Stimulated activated CD8-positive, alpha-beta memory T cell treated with anti-CD3 and anti-CD28 coated beads, Interleukin-4, amount 100 ng/mL, for 24 hours (primary cell): ENCODE results near the gene GCKR.

Source experiments
- DNase-seq: peaks from one replicate; pipeline ENCODE4 v3.0.0-alpha.2; 2020; ENCODE audit warnings: low read depth

The GCKR gene, protein sequence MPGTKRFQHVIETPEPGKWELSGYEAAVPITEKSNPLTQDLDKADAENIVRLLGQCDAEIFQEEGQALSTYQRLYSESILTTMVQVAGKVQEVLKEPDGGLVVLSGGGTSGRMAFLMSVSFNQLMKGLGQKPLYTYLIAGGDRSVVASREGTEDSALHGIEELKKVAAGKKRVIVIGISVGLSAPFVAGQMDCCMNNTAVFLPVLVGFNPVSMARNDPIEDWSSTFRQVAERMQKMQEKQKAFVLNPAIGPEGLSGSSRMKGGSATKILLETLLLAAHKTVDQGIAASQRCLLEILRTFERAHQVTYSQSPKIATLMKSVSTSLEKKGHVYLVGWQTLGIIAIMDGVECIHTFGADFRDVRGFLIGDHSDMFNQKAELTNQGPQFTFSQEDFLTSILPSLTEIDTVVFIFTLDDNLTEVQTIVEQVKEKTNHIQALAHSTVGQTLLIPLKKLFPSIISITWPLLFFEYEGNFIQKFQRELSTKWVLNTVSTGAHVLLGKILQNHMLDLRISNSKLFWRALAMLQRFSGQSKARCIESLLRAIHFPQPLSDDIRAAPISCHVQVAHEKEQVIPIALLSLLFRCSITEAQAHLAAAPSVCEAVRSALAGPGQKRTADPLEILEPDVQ

DNA sequence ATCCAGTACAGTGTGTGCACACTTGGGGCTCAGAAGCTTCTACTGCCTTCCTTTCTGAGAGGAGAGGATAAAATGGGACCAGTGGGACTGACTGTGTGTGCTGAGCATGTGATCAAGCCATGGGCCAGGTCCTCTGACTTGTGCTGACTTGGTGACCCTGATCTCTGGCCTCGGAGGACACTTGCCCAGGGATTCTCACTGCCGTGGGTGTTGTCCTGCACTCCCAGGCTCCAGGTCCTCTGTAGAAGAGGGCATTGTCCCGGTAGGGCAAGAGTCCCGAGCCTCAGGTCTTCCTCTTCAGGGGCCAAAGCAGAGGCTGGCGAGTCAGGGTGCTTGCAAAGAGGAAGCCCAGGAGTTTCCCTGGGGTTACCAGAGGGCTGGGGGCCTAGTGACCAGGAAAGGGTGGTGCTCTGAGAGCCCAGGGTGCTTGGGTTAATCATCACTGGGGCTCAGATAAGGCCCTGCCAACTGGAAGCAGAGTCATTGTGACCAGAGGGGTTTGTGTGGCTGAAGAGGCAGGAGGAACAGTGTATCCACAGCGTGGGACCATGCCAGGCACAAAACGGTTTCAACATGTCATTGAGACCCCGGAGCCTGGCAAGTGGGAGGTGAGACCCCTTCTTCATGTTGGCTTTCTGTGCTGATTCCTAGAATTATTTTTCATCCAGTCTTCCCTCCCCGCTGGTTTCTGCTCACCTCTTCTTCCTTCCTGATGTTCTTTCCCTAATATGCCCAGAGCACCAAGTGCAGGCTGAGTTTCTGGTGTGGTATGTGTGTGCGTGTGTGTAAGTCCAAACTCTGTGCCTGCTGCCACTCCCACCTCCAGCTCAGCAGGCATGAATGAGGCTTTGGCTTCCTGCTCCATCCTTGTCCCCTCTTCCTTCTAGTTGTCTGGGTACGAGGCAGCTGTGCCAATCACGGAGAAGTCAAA is at the start of gene GCKR:
Gene GCKR (plus strand): TSS at position 483 of the 931 bp plus-strand sequence. CDS start 66 bp downstream, at position 549.
- no peak for DNase-seq

DNA sequence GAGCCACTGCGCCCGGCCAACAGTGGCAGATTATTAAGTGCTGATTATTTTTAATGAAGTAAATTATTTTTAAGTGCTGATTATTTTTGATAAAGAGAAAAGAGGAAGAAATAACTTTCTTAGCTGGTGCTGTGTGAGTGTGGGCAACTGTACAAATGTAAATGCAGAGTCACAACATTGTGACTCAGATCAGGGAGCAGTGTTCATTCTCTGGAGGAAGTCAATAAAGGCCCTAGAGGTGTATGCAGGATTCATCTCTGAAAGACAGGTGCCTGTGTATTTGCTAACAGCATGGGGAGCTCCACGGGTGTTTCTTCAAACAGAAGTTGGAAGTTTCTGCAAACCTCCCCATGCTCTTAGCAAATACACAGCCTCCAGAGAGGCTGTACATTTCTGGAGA is 48.3 kb upstream of the GCKR start:
- DNase-seq: no peak

DNA sequence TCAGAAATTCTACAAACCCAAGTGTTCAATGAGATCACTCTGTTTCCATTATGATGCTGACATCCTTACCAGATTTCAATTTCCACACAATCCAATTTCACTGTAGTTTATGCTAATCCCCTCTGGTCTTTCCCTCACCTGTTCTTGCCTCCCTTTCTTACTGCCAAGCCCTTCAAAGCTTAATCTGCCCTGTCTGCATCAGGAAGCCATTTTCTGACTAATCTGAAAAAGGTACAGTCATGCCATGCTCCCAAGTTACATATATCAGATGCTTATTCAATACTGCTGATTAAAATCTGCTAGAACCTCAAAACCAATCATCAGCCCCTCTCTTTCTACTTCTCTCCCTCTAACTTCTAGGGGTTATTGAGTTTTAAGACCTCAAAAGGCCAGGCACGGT is 45.5 kb upstream of the GCKR start:
- no peak for DNase-seq

DNA sequence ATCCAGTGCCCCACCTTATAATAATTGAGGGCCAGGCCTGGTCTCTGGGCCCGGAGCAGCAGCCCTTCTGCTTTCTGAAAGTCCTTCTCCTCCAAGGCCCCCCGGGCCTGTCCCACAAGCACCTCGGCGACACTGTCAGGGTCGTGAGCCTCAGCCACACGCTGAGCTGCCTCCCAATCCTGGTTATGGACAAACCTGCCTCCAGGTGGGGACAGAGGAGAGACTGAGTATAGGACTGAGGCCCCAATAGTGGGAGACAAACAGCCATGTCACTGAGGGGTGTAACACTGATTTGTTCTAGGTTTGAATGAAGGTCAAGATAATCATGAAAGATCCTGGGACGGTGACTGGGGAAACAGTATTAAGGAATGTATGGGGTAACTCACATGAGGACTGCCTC is 42.7 kb upstream of the GCKR start:
- no peak for DNase-seq

DNA sequence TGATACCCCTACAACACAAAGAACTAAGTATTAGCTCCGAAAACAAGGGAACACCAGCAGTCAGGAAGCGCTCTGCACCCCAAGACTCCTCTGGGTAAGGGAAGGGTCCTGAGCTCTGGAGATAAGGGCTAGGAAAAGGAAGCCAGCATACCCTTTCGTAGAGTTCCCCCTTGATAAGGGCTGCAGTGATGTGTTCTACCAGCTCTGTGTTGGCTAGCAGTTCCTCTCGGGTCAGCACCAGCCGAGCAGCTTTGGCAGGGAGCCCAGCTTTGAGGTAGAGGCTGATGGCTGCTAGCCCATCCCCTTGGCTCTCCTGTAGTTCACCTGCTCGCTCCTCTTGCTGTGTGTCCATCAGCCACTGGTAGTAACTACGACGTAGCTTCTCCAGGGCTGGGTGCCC is 35.5 kb upstream of the GCKR start:
- no peak for DNase-seq

DNA sequence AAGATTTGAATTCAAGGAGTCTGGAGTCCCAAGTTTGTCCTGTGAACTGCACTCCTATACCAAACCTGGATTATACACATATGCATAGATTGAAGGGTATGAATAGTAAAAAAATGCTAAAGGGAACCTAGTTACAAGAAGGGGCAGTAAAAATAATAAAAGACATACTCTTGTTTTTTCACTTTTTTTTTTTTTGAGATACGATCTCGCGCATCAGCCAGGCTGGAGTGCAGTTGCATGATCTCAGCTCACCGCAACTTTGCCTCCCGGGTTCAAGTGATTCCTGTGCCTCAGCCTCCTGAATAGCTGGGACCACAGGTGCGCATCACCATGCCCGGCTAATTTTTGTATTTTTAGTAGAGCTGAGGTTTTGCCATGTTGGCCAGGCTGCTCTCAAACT is 32.2 kb upstream of the GCKR start:
- DNase-seq: no peak

DNA sequence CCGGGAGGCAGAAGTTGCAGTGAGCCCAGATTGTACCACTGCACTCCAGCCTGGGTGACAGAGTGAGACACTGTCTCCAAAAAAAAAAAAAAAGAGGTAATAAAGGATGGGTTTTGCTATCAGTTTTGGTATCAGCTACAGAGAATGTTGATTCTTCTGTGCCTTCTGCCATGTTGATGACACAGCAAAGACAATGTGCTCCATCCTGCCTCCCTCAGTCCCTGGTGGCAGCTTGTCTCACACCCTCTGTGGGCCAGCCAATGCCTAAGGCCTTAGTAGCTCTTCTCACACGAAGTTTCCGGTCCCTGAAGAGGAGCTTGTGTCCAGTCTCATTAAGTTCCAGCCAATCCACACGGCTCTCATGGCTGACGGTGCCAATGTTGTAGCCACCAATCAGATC is 24.7 kb upstream of the GCKR start:
- no peak for DNase-seq

DNA sequence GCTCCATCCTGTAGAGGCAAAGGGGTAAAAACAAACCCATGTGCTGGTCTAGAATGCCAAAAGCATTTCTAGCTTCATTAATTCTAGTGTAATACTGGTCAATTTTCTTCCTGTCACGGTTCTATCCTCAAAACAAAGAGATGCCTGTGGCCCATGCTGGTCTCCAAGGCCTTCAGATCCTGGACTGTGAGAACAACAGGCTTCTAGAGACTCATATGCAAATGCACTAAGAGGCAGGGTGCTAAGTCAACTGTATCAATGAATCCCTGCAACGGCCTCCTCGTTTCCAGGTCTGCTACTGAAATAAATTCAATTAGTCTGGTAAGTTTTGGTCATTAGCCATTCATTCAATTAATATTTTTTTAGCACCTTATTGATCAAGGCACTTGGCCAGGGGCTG is 11.1 kb upstream of the GCKR start:
- DNase-seq: no peak

DNA sequence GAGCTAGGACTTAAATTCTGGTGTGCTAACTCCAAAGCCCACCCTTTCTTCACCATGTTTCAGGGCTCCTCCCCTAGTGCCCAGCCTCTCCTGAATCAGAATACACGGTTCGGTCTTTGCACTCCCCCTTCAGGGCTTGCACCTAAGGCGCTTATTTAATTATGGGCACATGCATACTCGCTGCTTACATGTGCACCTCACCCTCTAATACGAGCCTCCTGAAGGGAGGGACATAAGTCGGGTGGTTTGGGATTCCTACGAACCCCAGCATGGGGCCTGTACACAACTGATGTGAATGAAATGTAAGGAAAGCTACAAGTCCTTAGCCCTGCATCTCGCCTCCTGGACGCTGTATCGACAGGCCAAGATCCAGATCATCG is 7.5 kb upstream of the GCKR start:
- DNase-seq: no peak

DNA sequence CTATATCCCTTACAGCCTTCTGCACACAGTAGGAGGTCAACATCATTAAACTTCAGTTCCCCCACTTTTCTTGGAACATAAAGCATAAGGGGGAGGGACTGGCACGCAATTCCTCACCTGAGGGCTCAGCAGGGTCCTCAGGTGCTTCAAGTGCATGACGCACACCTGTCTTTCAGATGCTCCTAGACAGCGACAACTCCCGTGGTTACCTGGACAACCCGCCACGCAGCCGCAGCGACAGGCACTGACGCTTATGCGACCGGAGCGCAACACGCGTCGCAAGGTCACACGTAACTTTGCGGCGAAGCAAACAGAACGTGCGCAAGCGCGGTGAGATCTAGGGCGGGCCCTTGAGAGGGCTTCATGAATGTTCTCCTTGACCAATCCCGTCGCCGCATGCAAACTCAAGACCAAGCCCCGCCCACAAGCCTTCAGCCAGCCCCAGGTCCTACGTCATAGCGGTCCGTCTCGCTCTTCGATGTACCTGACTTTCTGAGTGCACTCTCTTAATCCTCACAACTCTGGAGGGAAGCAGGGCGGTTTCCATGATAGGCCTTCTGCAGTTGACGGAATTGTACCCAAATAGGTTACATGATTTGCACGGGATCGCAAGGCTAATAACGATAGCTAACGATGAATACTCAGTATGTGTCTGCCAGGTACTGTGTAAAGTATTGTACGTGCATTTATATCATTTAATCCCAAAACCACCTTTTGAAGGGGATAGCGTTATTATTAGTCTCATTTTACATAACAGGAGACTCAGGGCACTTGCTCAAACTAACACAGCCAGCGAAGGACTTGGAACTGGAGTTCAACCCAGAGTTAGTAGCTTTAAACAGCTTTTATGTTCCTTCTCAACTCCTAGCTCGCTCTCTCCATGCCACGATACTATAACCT is 6.9 kb upstream of the GCKR start, which contains the start of gene IFT172:
Gene IFT172 (minus strand): TSS at position 246 of the 900 bp plus-strand sequence. CDS start 90 bp downstream, at position 156.
- peak; percentile 98 for DNase-seq

DNA sequence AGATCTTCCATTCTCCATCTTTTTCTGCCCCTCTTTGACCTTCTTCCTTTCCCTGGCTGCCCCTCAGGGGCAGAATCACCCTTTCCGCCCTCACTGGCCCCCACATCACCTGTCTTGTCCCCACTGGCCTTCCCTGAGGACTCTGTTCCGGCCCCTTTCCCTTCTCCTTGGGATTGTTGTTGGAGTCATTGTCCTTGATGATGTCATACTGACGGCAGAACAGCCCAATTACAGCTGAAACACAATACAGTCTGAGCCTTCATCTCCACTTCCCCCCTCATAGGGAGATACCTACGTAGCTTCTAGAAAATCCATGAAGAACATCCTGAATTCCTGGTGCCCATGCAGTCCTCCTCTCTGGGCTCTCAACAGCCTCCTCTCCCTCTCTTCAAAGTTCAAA is 4.1 kb upstream of the GCKR start:
- no peak for DNase-seq

DNA sequence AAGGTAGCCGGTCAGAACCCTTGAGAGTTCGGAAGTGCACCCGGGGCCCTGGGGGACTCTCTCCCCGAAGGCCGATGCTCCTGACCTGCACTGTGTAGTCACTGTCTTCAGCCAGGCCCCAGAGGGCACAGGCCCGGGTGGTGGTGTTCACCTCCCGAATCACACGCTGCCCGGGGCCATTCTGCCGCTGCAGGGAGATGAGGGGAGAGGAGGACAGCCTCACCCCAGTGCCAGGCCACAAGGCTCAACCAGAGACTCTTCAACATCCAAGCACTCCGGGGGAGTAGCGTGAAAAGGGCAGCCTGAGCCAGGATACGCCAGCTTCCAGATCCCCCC is 2.7 kb upstream of the GCKR start:
- DNase-seq: no peak

DNA sequence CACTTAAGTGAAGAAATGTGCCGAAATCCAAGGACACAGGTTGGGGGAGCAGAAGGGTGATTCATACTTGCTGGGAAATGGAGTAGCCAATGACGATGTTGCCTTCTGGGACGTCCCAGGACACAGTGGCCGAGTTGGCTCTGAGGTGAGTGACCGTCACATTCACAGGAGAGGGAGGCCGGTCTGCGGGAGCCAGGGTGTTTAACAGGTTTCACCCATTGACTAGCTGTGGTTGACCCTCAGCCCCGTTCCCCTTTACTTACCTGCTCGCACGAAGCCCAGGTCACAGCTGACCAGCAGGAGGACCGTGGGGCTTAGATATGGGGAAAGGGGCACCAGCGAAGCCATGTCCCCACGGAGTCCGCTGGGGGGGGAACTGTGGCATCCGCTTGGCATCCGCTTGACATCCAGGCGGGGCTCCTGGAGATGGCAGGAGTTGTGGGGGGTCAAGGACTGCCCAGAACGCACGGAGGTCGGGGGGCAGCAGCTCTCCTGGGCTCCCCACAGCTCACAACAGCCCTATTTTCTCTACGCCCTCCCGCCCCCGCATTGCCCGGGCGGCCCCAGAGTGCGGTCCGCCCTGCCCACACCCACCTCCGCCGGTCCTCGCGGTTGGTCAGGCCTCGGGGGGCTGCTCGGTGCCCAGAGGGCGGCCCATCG is 2.2 kb upstream of the GCKR start:
- DNase-seq: no peak

DNA sequence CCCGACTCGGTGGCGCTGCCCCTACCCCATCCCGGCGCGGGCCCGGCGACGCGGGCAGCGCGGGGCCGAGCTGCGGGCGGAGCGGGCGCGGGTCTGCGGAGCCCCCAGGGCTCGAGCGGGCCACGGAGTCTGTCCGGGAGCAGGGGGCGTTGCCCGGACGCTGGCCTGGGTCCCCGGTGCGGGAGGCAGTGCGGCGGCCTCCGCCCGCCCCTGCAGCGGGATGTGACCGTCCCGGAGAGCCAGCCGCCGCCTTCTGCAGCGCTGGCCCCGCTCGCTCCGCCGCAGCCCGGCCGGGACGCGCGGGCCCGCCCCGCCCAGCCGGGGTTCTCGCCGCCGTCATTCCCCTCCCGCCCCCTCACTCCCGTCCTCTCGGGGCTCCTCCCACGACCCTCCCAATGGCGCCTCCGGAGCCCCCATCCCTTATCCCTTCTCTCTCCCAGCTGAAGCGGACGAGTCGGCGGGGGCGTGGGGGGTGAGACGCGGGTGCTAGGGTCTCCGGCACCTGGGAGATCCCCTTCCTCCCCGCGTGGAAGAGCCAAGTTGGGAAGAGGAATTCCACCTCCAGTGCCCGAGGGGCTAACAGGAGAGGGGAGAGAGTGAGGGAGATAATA is 1.6 kb upstream of the GCKR start, which contains the start of gene FNDC4:
Gene FNDC4 (minus strand): TSS at position 257 of the 611 bp plus-strand sequence. CDS start 521 bp downstream, outside the sequence.
- no peak for DNase-seq

DNA sequence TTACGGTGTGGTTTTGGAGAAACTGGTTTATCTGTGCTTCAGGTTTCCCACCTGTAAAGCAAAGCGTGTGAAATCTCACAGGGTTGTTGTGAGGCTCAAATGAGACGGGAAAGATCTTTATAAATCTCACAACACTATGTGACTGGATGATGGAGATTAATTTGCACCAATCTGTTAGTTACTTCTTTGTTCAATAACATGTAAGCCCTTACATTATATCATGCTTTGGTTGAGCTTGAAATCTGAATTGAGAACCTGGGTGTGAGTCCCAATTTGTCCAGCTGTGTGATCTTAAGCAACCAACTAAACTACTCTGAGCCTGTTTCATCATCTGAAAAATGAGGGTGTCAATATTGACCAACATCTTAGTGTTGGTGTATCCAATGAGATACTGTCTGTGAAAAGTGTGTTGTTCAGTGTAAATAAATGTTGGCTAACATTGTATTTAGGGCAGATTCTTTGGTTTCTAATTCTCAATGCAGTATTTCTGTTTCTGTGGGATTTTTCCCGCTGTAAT is 741 bp upstream of the GCKR start:
- no peak for DNase-seq

DNA sequence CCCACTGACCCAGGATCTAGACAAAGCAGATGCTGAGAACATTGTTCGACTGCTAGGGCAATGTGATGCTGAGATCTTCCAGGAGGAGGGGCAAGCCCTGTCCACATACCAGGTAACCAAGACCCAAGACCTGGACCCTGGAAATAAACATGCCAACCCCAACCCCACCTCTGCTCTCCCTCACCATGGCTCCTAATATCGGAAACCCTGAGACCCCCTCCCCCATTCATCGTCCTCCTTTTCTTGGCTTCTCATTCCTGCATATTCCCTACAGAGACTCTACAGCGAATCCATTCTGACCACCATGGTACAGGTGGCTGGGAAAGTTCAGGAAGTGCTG is 619 bp downstream of the GCKR start:
- DNase-seq: no peak

DNA sequence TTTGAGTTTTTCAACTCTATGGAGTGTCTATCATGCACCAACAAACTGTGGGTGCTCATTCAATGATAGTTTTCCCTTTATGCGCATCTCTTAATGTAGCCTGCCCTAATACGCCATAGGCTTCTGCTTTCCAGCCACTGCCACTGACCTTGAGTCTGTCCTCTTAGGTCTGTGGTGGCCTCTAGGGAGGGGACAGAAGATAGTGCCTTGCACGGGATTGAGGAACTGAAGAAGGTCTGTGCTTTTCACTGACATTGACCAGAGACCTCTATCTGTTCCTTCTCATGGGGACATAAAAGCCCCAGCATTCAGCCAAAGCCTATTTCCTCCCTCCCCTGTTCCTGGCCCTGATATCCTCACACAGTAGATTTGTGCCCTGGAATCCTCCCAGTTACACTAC is 2.3 kb downstream of the GCKR start:
- DNase-seq: no peak

DNA sequence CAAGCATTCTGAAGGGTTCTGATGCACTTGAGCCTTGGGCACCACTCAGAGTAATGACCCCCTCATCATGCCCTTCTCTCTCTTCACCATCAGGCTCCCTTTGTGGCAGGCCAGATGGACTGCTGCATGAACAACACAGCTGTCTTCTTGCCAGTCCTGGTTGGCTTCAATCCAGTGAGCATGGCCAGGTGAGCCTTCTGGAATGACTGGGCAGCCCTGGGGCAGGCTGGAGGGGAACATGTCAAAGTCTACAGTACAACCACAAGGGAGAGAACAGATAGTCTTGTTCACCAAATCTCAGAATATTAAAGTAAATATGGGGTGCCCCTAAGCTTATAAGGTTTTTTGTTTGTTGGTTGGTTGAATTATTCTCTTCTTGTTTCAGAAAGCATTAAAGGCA is 4.4 kb downstream of the GCKR start:
- no peak for DNase-seq

DNA sequence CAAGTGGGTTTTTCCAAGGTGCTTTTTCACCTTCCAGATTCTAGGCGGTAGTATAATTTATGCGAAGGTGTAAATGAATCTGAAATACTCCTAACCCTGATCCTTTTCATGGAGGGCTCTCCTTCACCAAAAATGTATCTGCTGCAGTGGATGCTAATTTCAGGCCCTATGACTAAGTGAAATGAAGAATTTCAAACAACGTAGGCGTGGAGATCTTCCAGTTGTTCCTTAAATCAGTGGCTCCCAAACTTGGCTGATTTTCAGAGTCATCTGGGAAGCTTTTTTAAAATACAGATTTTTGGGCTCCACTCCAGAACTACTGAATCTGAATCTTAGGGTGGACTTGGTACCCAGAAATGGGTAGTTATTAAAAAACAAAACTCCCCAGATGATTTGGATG is 5.5 kb downstream of the GCKR start:
- no peak for DNase-seq

DNA sequence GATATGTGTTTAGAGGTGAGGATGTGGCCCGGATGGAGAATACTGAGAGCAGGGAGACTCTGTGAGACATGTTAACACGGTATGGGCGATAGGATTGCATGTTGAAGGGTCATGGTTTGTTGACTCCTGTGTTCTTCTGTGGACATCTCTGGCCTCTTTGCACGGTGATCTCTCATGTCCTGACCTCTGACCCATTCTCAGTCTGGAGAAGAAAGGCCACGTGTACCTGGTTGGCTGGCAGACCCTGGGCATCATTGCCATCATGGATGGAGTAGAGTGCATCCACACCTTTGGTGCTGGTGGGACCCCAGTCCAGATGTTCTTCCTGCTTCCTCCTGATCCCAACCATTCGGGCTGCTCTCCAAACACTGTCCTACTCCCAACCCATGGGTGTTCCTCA is 9.9 kb downstream of the GCKR start:
- no peak for DNase-seq

DNA sequence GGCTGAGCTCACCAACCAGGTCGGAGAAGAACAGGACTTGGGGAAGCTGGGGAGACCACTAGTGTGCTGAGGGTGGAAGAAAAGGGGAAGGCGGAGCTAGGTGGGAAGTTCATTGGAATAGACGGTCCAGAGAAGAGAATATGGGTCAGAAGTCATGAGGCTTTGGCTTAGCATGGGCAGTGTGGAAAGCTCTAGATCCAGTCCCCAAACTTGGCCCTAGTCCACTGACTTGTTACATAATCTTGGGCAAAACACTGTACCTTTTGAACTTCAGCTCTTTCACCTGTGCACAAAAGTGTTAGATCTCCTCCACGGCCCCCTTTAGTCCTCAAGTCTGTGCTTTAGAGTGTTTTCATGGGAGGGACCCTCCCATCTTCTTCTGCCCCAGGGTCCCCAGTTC is 10.7 kb downstream of the GCKR start:
- DNase-seq: no peak
